CD4-positive, alpha-beta T cell treated with Interleukin-15 for 1 hour (primary cell): Measurements from ENCODE around the gene P2RX6.
"Not testable (repeated sequence)": the region's sequence is repeated elsewhere in the genome, so short reads cannot be mapped to it uniquely, and the experiment has no call there.

Experiments
- DNase-seq: peaks from one replicate; pipeline ENCODE4 v3.0.0-alpha.2; 2020

The P2RX6 gene

GRCh38 chr22:21033895-21034294 is 18.9 kb downstream of the P2RX6 start:
- no peak for DNase-seq

- no peak for DNase-seq
These were observed 20.0 kb downstream of the P2RX6 start for GRCh38 chr22:21034989-21035388.

DNA sequence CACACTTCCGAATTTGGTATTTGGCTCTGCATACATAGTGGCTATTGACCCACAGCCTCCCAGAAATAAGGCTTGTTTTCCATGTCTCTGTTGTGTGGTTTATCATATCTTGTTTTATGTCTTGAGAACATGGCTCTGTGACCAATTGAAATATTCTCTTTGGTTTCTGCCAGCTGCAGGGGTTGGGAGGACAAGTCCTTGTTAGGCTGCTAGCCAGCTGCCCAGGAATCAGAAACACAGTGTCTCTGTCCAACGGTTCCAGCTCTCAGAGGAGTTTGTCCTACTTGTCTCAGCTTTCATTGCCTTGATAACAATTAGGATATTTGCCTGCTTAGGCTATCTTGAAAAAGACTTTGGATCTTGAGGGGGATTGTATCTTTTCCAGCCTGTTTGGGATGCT is 23.4 kb downstream of the P2RX6 start:
- DNase-seq, result no peak

GRCh38 chr22:21039158-21039557 is 24.2 kb downstream of the P2RX6 start:
- not testable (repeated sequence) for DNase-seq

DNA sequence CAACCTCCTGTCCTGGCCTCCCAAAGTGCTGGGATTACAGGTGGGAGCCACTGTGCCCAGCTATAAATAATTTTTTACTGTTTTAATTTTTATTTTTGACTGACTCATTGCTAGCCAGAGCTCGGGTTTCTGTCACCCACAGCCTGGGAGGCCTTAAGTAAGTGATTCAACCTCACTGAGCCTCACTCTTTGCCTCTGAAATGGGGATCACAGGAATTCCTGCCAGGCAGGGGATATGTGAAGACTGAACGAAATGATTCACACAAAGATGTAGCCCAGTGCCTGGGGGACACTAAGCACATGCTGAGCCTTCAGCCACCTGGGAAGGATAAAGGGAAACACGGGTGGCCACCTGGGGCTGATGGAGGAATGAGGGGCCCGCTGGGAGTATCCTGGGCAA is 27.0 kb downstream of the P2RX6 start:
- DNase-seq, result no peak

DNA sequence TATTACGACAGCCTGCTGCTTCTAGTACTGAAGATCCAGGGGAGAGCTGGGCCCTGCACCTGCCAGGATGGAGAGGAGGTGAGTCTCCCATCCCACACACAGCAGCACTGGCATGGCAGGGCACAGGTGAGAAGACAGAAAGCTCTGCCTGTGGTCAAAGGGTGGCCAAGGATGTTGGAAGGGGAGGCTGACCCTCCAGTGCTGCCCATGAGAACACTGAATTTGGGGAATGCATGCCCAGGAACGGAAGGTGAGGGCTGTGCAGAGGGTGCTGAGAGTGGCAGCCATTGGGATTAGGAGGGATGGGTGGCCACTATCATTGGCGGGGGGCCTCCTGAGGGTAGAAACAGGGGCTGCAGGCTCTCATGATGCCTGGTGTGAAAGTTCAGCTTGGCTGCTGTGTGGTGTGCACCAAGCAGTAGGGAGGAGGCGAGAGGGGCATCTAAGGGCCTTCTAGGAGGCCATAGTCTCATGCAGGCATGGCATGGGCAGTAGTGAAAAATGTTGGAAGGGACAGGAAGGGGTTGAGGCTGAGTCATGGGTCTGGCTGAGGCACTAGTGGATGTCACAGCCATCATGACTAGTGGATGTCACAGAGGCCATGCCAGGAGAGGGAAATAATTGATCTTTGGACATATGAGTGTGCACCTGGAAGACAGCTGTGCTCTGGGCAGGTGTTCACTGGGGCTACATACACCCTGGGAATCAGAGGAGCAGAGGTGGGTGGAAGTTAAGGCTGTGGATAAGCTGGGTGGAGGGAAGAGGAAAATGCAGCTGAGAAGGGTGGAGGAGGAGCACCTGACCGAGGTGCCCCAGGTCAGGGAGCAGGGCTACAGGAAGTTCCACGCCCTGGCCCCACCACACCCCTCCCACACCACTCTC is 28.3 kb downstream of the P2RX6 start:
- DNase-seq, result no peak

DNA sequence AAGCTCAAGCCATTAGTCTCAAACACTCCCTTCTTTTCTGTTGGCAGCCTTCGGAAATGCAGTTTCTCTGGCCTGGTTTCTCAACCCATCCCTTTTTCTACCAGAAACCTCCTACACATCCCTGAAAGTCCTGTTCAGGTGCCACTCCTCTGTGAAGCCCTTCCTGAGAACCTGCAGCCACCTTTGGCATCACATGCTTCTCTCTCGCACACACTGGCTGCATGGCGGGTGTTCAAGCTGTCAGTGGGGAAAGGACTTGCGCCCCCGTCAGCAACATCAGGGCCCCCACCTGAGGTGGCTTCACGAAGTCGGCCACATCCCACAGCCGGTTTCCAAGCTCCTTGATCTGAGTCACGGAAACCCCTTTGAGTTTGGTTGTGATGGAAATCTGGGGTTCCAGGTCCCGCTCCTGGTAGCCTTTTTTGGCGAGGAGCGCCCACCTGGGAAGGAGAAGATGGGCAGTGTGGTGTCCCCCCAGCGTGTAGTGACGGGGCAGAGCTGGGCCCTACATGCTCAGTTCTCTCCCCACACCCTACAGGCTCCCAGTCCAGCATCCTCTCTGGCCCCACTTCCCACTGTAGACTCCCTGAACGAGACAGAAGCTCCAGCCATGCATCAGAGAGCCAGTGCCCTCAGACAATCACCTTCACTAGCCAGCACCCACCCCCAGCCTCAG is 29.0 kb downstream of the P2RX6 start:
- no peak for DNase-seq

DNA sequence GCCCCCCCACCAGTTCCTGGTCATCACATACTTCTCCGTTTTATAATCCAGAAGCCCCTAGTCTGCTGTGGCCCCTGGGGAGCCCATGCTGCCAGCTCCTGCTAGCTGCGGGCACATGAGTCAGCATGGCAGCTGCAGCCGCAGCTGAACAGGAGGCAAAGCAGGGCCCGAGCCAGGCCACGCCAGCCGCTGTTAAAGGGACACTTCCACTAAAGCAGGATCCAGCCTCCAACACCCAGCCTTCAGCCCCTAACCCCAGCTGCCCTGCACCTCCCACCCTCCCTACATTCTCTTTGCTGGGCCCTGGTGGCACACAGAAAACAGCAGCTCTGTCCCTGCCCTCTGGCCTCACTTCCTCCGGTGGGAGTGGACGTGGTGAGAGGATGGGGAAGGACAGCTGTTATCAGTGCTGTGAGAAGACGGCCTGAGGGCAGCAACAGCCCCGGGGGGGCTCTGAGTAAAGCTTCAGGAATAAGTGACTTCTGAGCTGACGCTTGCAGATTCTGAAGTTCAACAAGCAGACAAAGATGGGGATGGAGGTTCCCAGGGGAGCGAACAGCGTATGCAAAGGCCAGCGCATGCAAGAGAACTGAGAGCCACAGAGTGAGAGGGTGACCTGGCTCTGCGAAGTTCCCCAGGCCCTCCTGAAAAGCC is 30.1 kb downstream of the P2RX6 start:
- no peak for DNase-seq

DNA sequence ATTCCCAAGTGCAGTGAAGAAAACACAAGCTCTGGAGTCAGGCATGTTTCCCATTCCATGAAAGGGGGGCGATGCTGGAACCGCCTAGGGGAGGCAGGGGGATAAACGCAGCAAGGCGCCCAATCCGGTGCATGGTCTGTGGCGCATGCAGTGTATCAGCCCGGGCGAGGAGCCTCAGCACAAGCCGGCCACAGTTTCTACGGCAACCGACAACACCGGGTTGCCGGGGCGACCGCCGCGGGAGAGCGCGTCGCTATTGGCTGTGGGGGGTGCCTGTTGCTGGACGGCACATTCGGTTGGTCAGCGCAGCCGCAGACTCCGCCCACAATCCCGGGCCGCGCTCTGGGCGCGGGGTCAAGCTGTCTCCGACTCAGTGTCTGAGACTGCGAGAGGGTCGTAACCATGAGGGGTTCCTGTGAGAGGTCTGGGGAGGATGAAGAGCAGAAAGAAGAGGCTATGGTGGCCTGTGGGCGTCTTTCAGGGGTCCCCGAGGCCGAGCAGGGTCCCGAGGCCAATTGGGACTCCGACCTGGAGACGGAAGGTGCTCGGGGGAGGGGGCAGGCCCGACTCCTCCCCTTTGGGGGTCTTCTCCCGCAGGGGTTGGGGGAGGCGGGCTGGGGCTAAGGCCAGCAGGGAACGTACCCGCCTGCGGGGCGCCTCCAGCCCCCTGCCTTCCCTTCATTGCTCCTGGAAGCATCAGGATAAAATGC is 30.8 kb downstream of the P2RX6 start, which contains the start of gene LRRC74B:
Gene LRRC74B, plus strand, starts transcription at position 362 of the 710 bp plus-strand sequence. Its CDS starts 41 bp downstream, at position 403.
- DNase-seq, result peak; percentile 85

DNA sequence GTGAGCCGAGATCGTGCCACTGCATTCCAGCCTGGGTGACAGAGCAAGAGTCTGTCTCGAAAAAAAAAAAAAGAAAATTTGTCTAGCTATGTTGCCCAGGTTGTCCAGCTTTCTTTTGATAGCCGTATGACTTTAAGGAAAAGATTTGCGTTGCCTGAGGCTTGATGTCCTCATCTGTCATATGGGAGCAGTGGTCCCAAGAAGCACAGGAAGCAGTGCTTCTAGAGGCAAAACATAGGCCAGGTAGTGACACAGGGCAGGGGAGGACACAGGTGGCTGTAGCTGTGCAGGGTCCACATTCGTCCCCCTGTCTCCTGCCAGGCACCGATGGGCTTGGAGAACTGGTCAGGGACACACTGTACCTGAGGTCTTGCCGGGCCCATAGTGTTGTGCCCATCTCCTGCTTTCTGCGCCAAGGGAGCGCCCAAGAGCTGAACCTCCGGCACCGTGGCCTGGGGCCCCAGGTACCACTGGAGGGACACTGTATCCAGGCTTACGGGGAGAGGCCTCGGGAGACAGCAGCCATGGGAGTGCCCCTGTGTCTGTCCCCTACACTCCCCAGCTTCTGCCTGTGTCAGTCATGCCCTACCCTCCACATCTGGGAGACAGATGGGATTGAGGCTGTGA is 32.2 kb downstream of the P2RX6 start:
- no peak for DNase-seq

DNA sequence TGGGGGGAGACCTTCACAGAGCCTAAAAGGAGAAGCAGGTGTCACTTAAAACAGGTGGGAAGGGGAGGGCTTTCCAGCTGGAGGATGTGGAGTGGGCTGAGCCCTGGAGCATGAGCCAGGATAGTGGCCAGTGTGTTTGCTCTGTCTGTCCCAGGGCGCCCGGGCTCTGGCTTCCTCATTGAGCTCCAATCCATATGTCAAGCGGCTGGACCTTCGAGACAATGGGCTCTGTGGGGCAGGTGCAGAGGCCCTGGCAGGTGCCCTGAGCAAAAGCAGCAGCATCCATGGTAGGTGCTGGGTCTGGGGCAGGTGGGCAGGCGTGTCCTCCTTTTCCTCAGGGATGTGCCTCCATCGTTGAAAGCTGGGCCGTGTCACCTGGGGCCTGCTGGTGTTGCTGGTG is 32.8 kb downstream of the P2RX6 start:
- DNase-seq, result no peak

DNA sequence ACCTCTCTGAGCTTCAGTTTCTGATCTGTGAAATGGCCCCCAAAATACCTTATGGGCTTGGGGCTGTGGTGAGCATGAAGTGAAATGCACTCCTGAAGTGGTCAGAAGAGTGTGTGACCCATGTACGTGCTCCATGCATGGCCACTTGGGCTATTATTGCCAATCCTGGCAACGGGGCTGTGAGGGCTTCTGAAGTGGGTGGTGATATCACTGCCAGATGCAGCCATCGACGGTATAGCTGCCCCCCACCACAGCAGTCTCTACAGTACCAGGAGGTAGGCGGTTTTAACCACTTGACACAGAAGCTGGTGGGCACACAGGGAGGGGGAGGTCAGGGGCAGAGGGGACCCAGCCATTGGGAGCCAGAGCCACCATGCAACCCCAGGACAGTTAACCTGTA is 33.5 kb downstream of the P2RX6 start:
- DNase-seq, result not testable (repeated sequence)

DNA sequence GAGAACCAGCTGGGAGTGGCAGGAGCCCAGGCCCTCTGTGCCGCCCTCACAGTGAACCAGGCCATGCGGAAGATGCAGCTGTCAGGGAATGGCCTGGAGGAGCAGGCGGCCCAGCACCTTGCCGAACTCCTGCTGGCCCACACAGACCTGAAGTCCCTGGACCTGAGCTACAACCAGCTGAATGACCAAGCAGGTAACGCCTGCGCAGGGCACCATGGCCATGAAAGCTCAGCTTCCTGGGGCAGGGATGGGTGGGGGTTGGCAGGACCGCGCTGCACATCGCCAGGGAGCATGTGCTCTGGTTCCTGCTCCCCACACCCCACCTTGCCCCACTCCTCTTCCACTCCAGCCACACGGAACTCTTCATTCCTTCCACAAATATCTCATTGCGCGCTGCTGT is 34.0 kb downstream of the P2RX6 start:
- not testable (repeated sequence) for DNase-seq

GRCh38 chr22:21051145-21051830 is 36.3 kb downstream of the P2RX6 start:
- DNase-seq, result no peak

- no peak for DNase-seq
These were observed 37.0 kb downstream of the P2RX6 start for GRCh38 chr22:21051831-21052400.

DNA sequence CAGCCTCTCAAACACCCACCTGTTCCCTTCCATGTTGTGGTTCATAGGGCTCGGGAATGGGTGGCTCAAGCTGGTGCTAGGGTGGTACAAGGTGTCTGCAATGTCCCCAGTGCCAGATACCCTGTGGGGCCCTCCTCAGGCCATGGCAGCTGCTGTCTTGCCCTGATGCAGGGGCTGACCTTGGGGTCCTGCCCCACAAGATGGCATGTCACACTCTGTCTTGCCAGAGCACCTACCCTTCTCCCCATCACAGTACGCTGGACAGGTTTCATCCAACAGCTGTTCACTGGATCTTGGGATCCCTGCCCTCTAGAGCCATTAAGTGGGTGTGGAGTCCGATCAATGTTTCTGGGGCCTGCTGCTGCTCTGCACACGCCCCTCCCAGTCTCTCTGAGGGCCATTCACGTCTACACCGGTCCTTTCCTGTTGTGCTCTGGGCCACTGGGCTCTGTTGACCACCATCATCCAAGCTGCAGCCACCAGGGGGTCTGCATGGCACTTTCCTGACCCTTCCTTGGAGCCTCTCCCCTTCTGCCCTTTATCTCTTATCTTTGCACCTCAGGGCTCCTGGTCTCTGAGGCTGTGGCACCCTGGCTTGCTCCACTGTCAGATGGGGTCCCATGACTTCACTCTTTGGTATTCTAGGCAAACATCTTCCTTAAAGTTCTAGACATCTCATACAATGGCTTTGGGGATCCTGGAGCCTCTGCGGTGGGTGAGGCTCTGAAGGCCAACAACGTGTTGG is 37.9 kb downstream of the P2RX6 start:
- DNase-seq, result no peak

DNA sequence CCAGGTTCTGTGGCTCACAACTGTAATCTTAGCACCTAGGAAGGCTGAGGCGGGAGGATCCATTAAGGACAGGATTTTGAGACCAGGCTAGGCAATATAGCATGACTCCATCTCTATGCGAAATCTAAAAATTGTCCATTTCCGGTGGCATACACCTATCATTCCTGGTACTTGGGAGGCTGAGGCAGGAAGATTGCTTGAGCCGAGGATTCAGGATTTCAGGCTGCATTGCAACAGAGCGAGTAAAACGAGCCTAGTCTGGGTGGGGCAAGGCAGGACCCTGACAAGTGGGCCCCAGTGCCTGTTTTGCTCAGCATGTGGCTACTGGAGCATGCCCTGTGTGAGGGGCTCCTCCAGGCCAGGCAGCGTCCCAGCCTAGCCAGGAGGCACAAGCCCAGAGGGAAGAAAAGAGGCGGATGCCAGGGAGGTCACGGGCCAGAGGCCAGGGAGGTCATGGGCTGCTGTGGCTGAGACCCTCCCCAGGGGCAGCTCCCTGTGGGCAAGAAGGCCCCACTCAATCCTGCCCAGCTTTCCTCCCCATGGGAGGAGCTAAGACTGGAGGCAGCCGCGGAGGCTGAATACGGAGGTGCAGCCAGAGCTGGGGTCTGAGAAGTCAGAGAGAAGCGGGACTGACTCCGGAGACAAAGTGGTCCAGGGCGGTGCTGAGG is 39.2 kb downstream of the P2RX6 start:
- DNase-seq, result no peak

GRCh38 chr22:21054714-21055563 is 40.0 kb downstream of the P2RX6 start:
- DNase-seq, result no peak

DNA sequence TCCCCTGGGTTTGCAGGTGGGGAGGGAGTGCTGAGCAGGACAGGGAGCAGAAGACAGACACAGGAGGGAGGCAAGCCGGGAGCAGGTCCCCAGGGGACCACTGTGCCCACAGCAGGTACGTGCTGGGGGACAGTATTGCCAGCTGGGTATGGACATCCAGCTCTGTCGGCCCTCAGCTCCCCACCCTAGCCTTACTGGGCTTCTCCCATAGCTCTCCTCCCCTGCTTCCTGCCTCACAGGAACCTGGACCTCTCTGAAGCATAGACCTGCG is 40.5 kb downstream of the P2RX6 start:
- no peak for DNase-seq
